SJSA1 (cell line): ENCODE results near the gene LBP. TPM values are rescaled to one million over a fixed set of nuclear protein-coding genes. Genes with fewer than 3 reads are reported as not detected.
"Not testable (repeated sequence)": the region's sequence is repeated elsewhere in the genome, so short reads cannot be mapped to it uniquely, and the experiment has no call there.

ENCODE experiments used
- DNase-seq, 2 experiments: peaks; one replicate each; pipeline ENCODE4 v3.0.0-alpha.2; 2015 to 2020; ENCODE audit warnings: low spot score in 2 of 2, low read depth in 1 of 2
- H3K27ac ChIP-seq: fragments of 250-450 bp; sonication (Bioruptor Pico); 2 replicates; pipeline ENCODE4 v1.5.1; 2020; ENCODE audit warnings: mild to moderate bottlenecking, moderate library complexity
- H3K27me3 ChIP-seq: fragments of 250-450 bp; sonication (Bioruptor Pico); replicated peaks from 2 replicates; pipeline ENCODE4 v1.5.1; 2020; ENCODE audit warnings: mild to moderate bottlenecking, moderate library complexity
- H3K36me3 ChIP-seq: fragments of 250-450 bp; sonication (Bioruptor Pico); 2 replicates; pipeline ENCODE4 v1.5.1; 2020; ENCODE audit warnings: mild to moderate bottlenecking
- H3K4me1 ChIP-seq: fragments of 250-450 bp; sonication (Bioruptor Pico); replicated peaks from 2 replicates; pipeline ENCODE4 v1.6.1; 2021; ENCODE audit warnings: mild to moderate bottlenecking
- H3K4me3 ChIP-seq: fragments of 250-450 bp; sonication (Bioruptor Pico); 2 replicates; pipeline ENCODE4 v1.5.1; 2020; ENCODE audit warnings: mild to moderate bottlenecking
- H3K9me3 ChIP-seq: fragments of 250-450 bp; sonication (Bioruptor Pico); replicated peaks from 2 replicates; pipeline ENCODE4 v1.5.1; 2020; ENCODE audit warnings: mild to moderate bottlenecking
- total RNA-seq: library from RNA; depleted of rRNA; stranded (reverse); fragments of >200 nt; shearing (Covaris generic); gene quantifications from 2 replicates; pipeline ENCODE4 v1.2.3, GENCODE V29; 2014

Gene LBP
- total RNA-seq, 1 experiment from 2014 or later: not detected

DNA sequence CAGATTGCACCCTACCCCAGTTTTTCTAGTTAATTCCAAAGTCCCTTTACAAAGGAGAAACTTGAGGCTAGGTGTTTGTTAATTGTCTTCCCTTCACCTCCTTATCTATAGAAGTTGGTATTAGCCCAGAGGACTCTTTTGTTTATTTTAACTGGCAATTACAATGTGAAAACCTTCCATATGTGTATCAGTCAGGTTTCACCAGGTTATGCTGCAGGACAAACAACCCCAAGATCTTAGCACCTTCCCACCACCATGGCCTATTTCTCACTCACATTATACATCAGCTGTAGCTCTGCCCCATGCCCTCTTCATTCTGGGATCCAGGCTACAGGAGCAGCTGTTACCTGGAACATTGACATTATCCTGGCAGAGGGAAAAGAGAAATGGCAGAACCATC lies 57.7 kb downstream of the LBP start:
- no peaks in the 10 kb centered on the region for H3K9me3 ChIP-seq
- H3K4me1 ChIP-seq: no peaks in the 10 kb centered on the region
- 0 out of 2 replicates have a peak, but pooled peaks cover 3% of the 10 kb centered on the region for H3K36me3 ChIP-seq
- H3K4me3 ChIP-seq: no peak overlapping the region
- no peak overlapping the region for H3K27ac ChIP-seq
- no peak for DNase-seq
- H3K27me3 ChIP-seq: no peaks in the 10 kb centered on the region

DNA sequence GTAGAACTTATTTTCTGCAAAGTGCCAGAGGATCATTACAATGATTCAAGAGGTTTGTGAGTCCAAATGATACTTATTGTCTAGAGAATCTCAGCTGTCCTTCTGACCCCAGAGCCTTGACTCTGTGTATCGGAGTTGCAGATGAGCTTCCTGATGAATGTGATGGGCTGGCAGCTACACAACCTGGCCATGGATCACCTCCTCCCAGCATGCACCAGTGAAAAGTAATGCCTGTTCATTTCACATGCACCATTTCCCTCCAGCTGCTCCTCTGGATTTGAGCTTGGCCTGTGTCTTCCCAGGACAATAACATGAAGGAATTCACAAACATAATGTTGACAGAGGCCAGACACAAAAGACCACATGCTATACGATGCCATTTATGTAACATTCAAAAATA lies 58.9 kb downstream of the LBP start:
- Histone ChIP-seq H3K9me3 (no peaks in the 10 kb centered on the region), H3K36me3 (0 out of 2 replicates have a peak, but pooled peaks cover 3% of the 10 kb centered on the region), H3K4me1 (no peaks in the 10 kb centered on the region), H3K27ac (no peak overlapping the region), H3K27me3 (no peaks in the 10 kb centered on the region), H3K4me3 (no peak overlapping the region)
- no peak for DNase-seq

DNA sequence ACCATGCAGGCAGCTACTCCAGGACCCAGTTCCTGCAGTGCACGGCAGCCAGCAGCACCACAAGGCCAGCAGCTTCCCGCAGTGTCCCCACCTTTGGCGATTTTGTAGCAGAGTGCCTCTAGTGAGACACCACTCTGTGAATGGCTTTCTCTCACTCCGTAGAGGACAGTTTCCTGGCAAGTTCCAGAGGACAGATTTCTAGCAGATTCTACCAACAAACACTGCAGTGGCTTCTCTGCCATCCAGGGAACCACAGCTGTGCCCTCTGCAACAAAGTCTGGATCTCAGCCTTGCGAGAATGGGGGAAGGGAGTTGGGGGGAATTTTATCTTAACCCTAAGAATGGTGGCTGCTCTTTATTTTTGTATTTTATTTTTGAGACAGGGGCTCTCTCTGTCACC lies 60.2 kb downstream of the LBP start:
- Histone ChIP-seq H3K36me3 (0 out of 2 replicates have a peak, but pooled peaks cover 3% of the 10 kb centered on the region), H3K4me1 (no peaks in the 10 kb centered on the region), H3K27ac (no peak overlapping the region), H3K4me3 (no peak overlapping the region), H3K27me3 (no peaks in the 10 kb centered on the region), H3K9me3 (no peaks in the 10 kb centered on the region)
- no peak for DNase-seq

DNA sequence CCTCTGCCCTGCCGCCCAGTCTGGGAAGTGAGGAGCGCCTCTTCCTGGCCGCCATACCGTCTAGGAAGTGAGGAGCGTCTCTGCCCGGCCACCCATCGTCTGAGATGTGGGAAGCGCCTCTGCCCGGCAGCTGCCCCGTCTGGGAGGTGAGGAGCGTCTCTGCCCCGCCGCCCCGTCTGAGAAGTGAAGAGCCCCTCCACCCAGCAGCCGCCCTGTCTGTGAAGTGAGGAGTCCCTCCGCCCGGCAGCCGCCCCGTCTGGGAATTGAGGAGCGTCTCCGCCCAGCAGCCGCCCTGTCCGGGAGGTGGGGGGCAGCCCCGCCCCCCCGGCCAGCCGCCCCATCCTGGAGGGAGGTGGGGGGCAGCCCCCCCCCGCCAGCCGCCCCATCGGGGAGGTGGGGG lies 61.0 kb downstream of the LBP start:
- no peak overlapping the region for H3K27ac ChIP-seq
- no peaks in the 10 kb centered on the region for H3K27me3 ChIP-seq
- H3K9me3 ChIP-seq: no peaks in the 10 kb centered on the region
- DNase-seq: no peak
- no peak overlapping the region for H3K4me3 ChIP-seq
- no peaks in the 10 kb centered on the region for H3K4me1 ChIP-seq
- 0 out of 2 replicates have a peak, but pooled peaks cover 3% of the 10 kb centered on the region for H3K36me3 ChIP-seq

DNA sequence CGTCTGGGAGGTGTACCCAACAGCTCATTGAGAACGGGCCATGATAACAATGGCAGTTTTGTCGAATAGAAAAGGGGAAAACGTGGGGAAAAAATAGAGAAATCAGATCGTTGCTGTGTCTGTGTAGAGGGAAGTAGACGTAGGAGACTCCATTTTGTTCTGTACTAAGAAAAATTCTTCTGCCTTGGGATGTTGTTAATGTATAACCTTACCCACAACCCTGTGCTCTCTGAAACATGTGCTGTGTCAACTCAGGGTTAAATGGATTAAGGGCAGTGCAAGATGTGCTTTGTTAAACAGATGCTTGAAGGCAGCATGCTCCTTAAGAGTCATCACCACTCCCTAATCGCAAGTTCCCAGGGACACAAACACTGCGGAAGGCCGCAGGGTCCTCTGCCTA lies 61.5 kb downstream of the LBP start:
- H3K4me1 ChIP-seq, H3K27ac ChIP-seq, H3K27me3 ChIP-seq, H3K4me3 ChIP-seq, DNase-seq, H3K36me3 ChIP-seq, H3K9me3 ChIP-seq: not testable (repeated sequence)

DNA sequence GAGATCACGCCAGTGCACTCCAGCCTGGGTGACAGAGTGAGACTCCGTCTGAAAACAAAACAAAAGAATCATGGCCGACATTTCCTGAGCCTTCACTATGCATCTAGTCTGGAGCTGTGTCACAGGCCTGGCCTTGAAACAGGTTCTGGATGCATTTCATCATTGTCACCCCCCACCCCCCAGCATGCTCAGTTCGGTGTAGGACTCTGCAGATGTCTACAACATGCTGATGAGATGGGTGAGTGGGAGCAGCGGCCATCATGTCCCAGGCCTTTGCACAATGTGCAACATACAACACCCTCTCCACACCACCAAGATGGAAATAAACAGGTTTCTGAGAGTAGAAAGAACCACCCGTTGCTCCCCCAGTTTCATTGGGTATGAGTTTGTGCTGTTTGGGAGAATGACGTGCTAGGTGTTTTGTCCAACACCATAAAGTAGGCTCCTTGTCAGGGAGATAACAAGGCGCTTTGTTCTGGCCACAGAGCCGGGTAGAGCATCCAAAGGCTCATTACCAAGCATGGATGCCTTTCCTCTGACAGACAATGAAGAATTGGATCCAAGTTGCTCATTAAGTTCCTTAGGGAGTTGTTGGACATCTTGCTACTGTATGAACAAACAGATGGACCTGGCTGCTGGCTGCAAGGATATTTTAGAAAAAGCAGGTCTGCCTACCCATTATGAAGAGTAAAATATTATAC lies 66.7 kb downstream of the LBP start:
- Histone ChIP-seq H3K27ac (no peak overlapping the region), H3K4me1 (no peaks in the 10 kb centered on the region), H3K4me3 (no peak overlapping the region), H3K36me3 (peaks cover 40% of the 10 kb centered on the region), H3K27me3 (no peaks in the 10 kb centered on the region), H3K9me3 (0 out of 2 replicates have a peak, but pooled peaks cover 3% of the 10 kb centered on the region)
- DNase-seq: no peak

DNA sequence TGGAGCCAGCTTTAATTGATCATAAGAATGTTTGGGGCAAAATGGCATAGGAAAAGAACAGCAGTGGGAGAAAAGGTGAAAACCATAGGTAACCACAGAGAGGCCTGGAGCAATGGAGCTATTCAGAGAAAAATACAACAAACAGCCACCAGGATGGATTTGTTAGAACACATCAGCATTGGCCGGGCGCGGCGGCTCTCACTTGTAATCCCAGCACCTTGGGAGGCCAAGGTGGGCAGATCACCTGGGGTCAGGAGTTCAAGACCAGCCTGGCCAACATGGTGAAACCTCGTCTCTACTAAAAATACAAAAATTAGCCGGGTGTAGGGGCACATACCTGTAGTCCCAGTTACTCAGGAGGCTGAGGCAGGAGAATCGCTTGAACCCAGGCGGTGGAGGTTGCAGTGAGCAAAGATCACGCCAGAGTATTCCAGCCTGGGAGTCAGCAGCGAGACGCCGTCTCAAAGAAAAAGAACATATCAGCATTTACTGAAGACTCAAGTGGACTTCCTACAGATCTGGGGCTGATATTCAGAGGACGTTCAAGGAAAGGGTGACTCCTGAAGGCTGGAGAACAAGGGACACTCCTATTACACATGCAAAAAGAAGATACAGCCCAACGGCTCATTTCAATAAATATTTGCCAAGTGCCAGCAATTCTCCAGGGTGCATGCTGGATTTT lies 68.6 kb downstream of the LBP start:
- DNase-seq: no peak

DNA sequence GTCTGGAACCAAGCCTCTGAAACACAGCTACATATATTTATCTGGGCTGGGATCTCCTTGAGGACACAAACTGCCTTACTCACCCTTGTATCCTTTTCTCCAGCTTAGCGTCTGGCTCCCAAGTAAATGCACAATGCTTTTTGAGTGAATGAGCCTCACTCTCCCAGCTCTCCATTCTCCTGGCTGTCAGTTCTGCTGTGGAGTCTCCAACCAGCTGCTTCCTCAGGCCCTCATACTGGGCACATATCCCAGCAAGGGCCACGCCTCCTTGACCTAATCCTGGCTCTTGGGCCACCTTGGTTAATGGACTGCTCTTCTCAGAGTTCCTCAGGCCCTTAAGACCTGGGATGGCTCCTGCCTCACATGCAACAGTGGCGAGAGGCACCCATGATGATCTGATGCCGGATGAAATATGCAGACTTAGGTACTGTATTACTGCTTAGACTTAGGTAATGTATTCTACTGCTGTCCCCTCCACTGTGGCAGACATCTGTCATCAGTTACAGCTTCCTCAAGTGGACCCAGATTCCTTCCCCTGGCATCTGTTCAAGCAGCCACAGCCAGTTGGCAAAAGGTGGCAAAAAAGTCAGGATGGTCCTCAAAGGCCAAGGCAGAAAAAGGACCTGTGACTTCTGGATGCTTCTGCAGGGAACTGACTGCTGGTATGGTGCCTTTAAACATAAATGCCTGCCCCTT lies 72.4 kb downstream of the LBP start:
- no peak overlapping the region for H3K27ac ChIP-seq
- no peaks in the 10 kb centered on the region for H3K27me3 ChIP-seq
- H3K9me3 ChIP-seq: 0 out of 2 replicates have a peak, but pooled peaks cover 3% of the 10 kb centered on the region
- no peak for DNase-seq
- no peaks in the 10 kb centered on the region for H3K4me1 ChIP-seq
- H3K4me3 ChIP-seq: no peak overlapping the region
- peaks cover 89% of the 10 kb centered on the region for H3K36me3 ChIP-seq

More for the DNA sequence above, 68.6 kb downstream of the LBP start:
- 0 out of 2 replicates have a peak, but pooled peaks cover 3% of the 10 kb centered on the region for H3K9me3 ChIP-seq
- no peak overlapping the region for H3K4me3 ChIP-seq
- H3K36me3 ChIP-seq: peaks cover 56% of the 10 kb centered on the region
- H3K4me1 ChIP-seq: no peaks in the 10 kb centered on the region
- no peak overlapping the region for H3K27ac ChIP-seq
- no peaks in the 10 kb centered on the region for H3K27me3 ChIP-seq

DNA sequence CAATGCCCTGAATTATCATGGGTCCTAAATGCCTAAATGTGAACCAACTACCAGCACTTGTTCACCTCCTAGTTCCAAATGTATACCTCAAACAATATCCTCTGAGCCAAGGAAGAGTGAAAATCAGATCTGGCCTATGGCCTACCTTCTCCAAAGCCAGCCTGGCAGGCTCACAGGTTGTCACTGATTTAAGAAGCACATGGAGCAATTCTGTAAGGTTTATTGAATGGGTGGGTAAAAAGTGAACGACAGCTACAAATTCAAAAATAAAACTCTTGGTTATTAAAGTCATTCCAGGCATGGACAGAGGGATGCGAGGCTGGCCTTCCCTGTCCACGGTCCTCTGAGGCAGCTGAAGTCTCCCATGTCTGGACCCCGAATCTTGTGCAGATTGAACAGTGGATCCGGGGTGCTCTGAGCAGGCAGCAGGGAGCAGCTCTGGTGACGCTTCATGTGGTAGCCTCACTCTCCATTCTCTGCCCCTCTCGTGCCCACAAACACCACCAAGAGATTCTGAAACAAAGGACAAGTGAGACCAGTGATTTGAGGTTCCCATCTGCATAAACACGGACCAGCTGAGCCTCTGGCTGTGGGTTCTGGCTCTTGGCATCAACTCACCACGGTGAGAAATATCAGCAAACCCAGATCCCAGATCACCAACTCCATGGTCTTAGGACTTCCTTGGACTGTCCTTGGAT lies 74.3 kb downstream of the LBP start:
- Histone ChIP-seq H3K9me3 (0 out of 2 replicates have a peak, but pooled peaks cover 3% of the 10 kb centered on the region), H3K27ac (no peak overlapping the region), H3K4me3 (no peak overlapping the region), H3K27me3 (no peaks in the 10 kb centered on the region), H3K36me3 (peaks cover 95% of the 10 kb centered on the region), H3K4me1 (no peaks in the 10 kb centered on the region; the same call in 1 of the 2 replicates)
- no peak for DNase-seq

DNA sequence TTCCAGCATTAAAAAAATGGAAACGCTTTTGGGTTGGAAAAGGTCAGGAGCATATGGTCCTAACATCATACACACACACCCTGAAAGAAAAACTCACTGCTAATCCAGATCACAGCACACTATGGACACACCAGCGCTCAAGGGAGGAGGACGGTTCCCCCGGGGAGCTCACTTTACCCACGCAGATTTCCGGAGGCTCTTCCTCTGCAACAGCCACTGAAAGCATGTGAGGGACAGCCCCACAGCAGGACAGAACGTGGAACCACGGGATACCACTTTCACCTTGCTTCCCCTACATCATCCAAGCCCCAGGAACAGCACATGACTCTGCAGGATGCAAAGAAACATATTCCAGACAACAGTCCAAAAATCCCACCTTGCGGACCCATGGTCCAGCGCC lies 75.6 kb downstream of the LBP start:
- DNase-seq: no peak
- Histone ChIP-seq H3K4me3 (no peak overlapping the region), H3K27me3 (no peaks in the 10 kb centered on the region), H3K4me1 (peaks cover 12% of the 10 kb centered on the region), H3K36me3 (peaks cover 97% of the 10 kb centered on the region), H3K9me3 (0 out of 2 replicates have a peak, but pooled peaks cover 3% of the 10 kb centered on the region), H3K27ac (no peak overlapping the region)

DNA sequence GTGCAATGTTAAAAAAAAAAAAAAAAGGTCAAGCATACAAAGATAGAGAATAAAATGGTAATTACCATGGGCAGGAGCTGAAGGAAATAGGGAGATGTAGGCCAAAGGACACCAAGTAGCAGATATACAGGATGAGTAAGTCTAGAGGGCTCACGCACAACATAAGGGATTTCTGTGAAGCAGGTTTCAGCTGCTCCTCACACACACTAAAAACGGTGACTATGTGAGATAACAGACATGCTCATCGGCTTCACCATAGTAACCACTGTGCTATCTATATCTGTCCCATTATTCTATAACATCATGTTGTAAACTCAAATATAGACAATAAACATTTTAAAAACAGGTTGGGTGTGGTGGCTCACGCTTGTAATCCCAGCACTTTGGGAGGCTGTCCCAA lies 77.3 kb downstream of the LBP start:
- Histone ChIP-seq H3K9me3 (no peaks in the 10 kb centered on the region), H3K36me3 (peaks cover 100% of the 10 kb centered on the region), H3K4me1 (peaks cover 20% of the 10 kb centered on the region), H3K4me3 (no peak overlapping the region), H3K27ac (no peak overlapping the region), H3K27me3 (no peaks in the 10 kb centered on the region)
- no peak for DNase-seq

DNA sequence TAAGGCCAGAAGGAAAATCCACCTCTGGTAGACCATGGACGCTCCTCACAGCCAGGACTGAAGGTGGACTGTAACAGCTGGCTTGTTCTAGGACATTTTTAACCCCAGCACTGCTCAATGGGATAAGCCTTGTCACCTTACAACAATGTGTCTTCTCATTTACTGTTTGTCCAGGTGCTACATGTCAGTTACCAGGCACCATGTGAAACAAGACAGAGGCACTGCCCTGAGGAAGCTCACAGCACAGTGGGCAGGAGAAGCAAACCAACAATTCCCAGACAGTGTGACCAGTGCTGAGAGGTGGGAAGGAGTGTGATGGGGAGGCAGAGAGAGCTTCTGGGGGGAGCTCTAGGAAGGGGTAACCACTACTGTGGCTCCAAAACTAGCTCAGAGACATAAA lies 78.1 kb downstream of the LBP start:
- no peak overlapping the region for H3K4me3 ChIP-seq
- peaks cover 20% of the 10 kb centered on the region for H3K4me1 ChIP-seq
- H3K27ac ChIP-seq: no peak overlapping the region
- H3K9me3 ChIP-seq: no peaks in the 10 kb centered on the region
- no peak for DNase-seq
- H3K27me3 ChIP-seq: no peaks in the 10 kb centered on the region
- H3K36me3 ChIP-seq: peaks cover 100% of the 10 kb centered on the region

DNA sequence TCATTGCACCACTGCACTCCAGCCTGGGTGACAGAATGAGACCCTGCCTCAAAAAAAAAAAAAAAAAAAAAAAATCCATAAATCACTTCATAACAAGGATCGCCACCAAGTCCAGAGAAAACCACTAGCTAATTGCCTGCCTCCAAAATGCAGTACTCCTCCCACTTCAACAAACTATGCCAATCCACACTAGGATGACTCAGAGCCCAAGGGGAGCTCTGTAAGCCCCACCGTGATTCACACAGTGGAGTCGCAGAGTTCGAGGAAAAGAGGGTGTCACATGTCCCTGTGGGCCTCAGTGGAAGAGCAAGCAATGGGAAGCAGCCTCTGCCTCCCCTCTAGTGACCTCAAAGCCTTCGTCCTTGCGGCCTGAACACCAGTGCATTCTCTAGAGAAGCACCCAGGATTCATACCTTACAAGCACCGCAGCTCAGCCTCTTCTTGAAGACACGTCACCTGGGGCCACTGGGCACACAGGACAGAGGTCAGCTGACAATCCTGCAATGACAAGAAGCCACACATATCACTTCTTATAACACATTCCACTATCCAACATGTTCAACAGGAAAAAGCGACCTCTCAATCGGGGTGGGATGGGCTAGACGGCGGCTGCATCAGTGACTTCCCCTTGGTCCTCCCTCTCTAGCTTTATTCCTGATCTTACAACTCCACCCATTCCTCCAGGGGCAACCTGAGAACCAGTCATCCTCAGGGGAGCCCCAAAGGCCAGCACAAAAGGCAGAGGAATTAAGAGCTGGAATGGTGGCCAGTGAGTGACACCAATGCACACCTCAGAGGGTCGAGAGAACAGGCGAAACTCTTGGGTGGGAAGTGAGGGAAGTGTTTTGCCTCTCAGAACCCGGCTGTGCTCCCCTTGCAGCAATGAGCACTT lies 80.0 kb downstream of the LBP start:
- DNase-seq: peak; percentile 72 to 85
- Histone ChIP-seq H3K4me1 (peaks cover 20% of the 10 kb centered on the region), H3K27me3 (no peaks in the 10 kb centered on the region), H3K27ac (no peak overlapping the region), H3K36me3 (peaks cover 100% of the 10 kb centered on the region), H3K4me3 (no peak overlapping the region), H3K9me3 (no peaks in the 10 kb centered on the region)
